CD4-positive, alpha-beta T cell treated with Interleukin-12 subunit alpha and Interleukin-12 subunit beta, for 1 hour (primary cell): Measurements from ENCODE around the gene MYL12B.
A peak's percentile ranks its signal among the peaks of the same experiment; 100 is the strongest.
"Not testable (repeated sequence)": the region's sequence is repeated elsewhere in the genome, so short reads cannot be mapped to it uniquely, and the experiment has no call there.

Experiments
- DNase-seq: peaks from one replicate; pipeline ENCODE4 v3.0.0-alpha.2; 2020

Gene MYL12B

GRCh38 chr18:3305354-3305762 is 43.4 kb downstream of the MYL12B start:
- DNase-seq = peak; percentile 56

GRCh38 chr18:3305933-3306332 is 44.0 kb downstream of the MYL12B start:
- DNase-seq = no peak

GRCh38 chr18:3306391-3306790 is 44.5 kb downstream of the MYL12B start:
- no peak for DNase-seq

- DNase-seq = no peak
Measured at GRCh38 chr18:3313685-3314084, 51.8 kb downstream of the MYL12B start.

- DNase-seq = not testable (repeated sequence)
Measured at GRCh38 chr18:3315344-3315743, 53.4 kb downstream of the MYL12B start.

- no peak for DNase-seq
Measured at GRCh38 chr18:3319399-3319798, 57.5 kb downstream of the MYL12B start.

- no peak for DNase-seq
Measured at GRCh38 chr18:3319894-3320454, 58.0 kb downstream of the MYL12B start.

GRCh38 chr18:3321133-3321812 is 59.3 kb downstream of the MYL12B start:
- DNase-seq = no peak

- no peak for DNase-seq
Measured at GRCh38 chr18:3323900-3324299, 62.0 kb downstream of the MYL12B start.
